ENCODE measurements around the gene RAG2.

GRCh38 chr11:36564376-36565030 is 33.5 kb downstream of the RAG2 start:
- TF ChIP-seq CTCF (IDR thresholded peaks at IDR 0.05) = peak in 5 of 6 experiments; percentile 35 to 90 (median 79)
- no peak for TF ChIP-seq POLR2A (IDR thresholded peaks at IDR 0.05)

Data from thyroid gland (tissue), 4 donors.